ENCODE results near the gene FAM120B. TPM values are rescaled to one million over a fixed set of nuclear protein-coding genes. Genes with fewer than 3 reads are reported as not detected.

FAM120B gene
- polyA plus RNA-seq, 3 donors, result 6.6 to 11.1 (median 10.1) TPM

- 80 to 94% (median 81%) methylated on average over 59 to 70 of the region's 70 CpGs for WGBS, 3 donors
- no peak overlapping the region for H3K27ac ChIP-seq (ENCODE audit: low read depth, low read length)
Observed at GRCh38 chr6:170420791-170421776, 114.5 kb downstream of the FAM120B start.

- WGBS, 3 donors, result 74 to 82% (median 78%) methylated on average over 10 of the region's 10 CpGs
- no peak overlapping the region for H3K27ac ChIP-seq (ENCODE audit: low read depth, low read length)
Observed at GRCh38 chr6:170421921-170422320, 115.4 kb downstream of the FAM120B start.

- WGBS, 3 donors, result 43 to 69% (median 51%) methylated on average over 29 of the region's 29 CpGs
Observed at GRCh38 chr6:170423030-170423429, 116.5 kb downstream of the FAM120B start.

DNA sequence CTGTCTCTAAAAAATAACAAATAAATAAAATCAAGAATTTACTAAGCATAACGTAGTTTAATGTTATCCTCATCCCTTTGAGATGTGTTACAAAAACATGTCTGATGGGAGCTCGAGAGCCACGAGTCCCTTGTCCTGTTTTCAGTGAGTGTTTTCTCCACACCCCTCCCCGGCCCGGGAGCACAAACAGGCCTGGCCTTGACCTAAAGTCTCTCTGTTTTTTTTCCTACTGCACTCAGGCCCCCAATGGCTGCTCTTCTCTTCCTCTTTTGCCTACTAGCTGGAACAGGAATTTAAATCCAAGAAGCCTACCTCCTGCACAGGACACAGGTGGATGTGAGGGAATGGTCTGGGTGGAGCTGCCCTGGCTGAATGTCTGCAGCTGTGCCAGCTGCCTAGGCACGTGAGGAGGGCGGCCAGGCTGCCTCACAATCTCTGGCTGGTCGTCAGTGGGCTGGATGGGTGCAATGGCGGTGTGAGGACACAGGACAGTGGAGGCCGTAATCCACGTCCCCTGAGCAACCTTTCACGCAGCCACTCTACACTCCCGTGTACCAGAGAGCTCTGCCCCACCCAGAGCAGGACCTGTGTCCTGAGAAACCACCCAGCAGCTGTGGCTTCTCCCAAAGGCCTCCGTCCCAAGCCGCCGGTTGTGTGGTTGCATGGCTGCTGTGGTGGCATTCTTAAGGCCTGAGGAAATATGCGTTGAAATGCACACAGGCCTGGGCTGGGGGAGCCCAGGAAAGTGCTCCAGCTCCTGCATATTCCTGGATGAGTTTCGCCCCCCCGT lies 117.5 kb downstream of the FAM120B start:
- 71 to 88% (median 79%) methylated on average over 19 of the region's 19 CpGs for whole genome bisulfite sequencing, 3 donors
- no peak overlapping the region for H3K27ac ChIP-seq (ENCODE audit: low read depth, low read length)

More at GRCh38 chr6:170423030-170423429, 116.5 kb downstream of the FAM120B start:
- H3K27ac ChIP-seq (ENCODE audit: low read depth, low read length), result no peak overlapping the region

GRCh38 chr6:170424604-170425126 lies 118.1 kb downstream of the FAM120B start:
- H3K27ac ChIP-seq (ENCODE audit: low read depth, low read length), result no peak overlapping the region

GRCh38 chr6:170429450-170429849 lies 122.9 kb downstream of the FAM120B start:
- WGBS, 3 donors, result 44 to 59% (median 57%) methylated on average over 7 of the region's 7 CpGs
- H3K27ac ChIP-seq (ENCODE audit: low read depth, low read length), result no peak overlapping the region

More at GRCh38 chr6:170424604-170425126, 118.1 kb downstream of the FAM120B start:
- WGBS, 3 donors, result 80 to 89% (median 89%) methylated on average over 7 of the region's 7 CpGs

GRCh38 chr6:170433163-170434116 lies 126.9 kb downstream of the FAM120B start:
- 75 to 87% (median 84%) methylated on average over 17 of the region's 17 CpGs for WGBS, 3 donors

DNA sequence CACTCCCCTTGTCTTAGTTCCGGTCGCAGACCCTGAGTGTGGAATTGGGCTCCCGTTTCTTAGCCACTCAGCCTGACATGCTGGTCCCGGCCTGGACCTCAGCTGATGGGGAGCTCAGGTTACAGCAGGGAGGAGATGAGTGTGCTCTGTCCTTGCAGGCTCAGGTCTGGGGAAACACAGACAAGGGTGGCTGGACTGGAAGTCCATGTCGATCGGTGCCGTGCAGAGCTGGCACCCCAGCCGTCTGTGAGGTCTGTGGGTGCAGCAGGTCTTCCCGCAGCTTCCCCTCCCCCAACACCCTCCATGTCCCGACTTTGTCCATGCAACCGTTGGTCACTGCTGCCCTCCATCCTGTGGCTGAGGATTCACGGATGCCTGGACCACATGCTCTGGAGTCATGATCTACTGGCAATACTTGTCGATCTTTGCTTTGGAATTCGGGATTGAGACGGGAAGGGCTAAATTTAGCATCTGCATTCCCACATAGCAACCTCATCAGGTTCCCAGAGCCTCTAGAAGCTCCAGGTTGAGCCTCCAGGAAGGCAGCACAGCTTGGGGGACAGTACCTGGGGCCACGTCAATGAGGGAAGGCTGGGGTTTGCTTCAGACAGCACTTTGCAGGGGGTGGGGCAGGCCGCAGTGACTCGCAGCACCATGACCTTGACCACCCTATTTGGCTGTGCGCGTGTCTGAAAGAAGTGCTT lies 127.7 kb downstream of the FAM120B start:
- H3K27ac ChIP-seq (ENCODE audit: low read depth, low read length), result no peak overlapping the region
- 73 to 79% (median 75%) methylated on average over 18 to 20 of the region's 20 CpGs for WGBS, 3 donors

More at GRCh38 chr6:170433163-170434116, 126.9 kb downstream of the FAM120B start:
- no peak overlapping the region for H3K27ac ChIP-seq (ENCODE audit: low read depth, low read length)

GRCh38 chr6:170434821-170435155 lies 128.2 kb downstream of the FAM120B start:
- no peak overlapping the region for H3K27ac ChIP-seq (ENCODE audit: low read depth, low read length)
- 79 to 88% (median 86%) methylated on average over 17 of the region's 17 CpGs for WGBS, 3 donors

- WGBS, 3 donors, result 45 to 95% (median 85%) methylated on average over 1 of the region's 1 CpG
- no peak overlapping the region for H3K27ac ChIP-seq (ENCODE audit: low read depth, low read length)
Observed at GRCh38 chr6:170435766-170436165, 129.2 kb downstream of the FAM120B start.

DNA sequence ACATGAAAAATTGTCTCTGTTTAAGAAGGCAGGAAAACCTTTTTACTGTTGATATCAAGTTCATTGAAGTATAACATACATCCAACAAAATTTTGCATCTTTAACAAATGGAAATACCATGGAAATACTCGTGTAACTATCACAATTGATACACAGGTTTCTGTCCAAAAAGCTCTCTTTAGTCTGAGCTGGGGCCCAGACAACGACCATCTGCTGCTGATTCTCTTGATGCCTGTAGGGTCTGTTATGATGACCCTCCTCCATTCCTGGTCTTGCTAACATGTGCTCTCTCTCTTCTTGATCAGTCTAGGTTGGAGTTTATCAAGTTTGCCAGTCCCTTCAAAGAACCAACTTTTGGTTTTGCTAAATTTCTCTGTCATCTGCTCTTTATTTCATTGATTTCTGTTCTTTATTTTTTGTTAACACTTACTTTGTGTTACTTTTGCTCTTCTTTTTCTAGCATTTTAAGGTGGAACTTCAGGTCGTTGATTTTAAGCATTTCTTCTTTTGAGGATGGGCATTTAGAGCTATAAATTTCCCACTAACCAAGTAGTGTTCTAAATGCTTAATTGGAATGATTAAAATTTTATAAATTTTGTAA lies 129.8 kb downstream of the FAM120B start:
- H3K27ac ChIP-seq (ENCODE audit: low read depth, low read length), result no peak overlapping the region
- 85 to 89% (median 88%) methylated on average over 3 of the region's 3 CpGs for whole genome bisulfite sequencing, 3 donors

DNA sequence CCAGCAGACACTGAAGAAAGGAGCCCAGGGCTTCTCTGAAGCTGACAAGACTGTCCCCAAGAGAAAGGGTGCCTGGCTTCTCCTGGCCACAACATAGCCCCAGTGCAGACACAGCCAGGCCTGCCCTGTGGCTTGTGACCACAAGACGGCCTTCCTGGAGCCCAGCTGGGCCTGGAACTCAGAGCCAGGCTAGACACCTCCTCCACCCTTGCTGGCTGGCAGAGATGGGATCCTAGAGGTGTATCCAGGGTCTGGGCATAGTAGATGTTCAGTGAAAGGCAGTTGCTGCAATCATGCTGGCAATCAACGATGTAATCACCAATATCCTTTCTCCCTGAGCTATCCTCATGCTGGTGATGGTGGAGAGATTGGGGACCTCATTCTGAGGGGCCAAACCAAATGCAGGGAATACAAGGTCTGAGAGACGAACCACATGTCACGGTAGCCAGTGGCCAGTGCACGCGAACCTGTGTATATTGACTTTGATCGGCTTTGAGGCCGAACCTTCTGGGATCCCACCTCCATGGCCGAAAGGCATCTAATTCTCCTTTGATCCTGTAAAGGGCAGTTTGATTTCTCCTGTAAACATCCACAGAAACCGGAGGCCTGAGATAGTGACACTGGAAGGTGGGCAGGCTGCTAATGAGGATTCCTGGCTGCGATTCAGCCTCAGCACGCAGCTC lies 131.3 kb downstream of the FAM120B start:
- 49 to 66% (median 63%) methylated on average over 12 of the region's 12 CpGs for WGBS, 3 donors

DNA sequence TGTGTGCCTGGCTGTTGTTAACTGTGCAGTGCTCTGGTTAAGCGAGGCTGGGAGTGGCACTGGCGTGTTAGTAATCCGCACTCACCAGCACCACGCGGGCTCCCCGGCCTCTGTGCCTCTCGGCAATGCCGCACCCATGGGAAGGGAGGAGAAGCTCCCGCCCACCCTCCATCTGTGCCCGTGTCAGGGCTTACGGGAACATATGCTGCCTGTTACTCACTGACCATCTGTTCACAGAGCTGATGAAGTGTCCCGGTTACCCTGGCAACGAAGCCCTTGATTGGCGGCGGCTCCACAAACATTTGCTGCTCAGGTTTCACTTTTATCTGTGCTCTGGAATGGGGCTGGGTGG lies 131.8 kb downstream of the FAM120B start:
- WGBS, 3 donors, result 4% methylated on average over 15 of the region's 15 CpGs
- no peak overlapping the region for H3K27ac ChIP-seq (ENCODE audit: low read depth, low read length)

More for the DNA sequence above, 131.3 kb downstream of the FAM120B start:
- no peak overlapping the region for H3K27ac ChIP-seq (ENCODE audit: low read depth, low read length)

DNA sequence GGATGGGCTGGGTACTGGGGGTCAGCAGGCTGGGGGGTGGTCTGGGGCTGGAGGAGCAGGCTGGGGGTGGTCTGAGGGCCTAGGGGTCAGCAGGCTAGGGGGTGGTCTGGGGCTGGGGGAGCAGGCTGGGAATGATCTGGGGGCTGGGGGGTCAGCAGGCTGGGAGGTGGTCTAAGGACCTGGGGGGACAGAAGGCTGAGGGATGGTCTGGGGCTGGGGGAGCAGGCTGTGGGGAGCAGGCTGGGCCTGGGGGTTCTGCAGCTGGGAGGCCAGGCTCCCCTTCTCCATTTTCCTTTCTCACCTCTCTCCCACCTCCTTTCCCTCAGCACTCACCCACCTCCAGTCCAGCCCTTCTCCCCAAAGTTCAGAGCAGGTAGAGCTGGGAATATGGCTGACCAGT lies 132.3 kb downstream of the FAM120B start:
- no peak overlapping the region for H3K27ac ChIP-seq (ENCODE audit: low read depth, low read length)

GRCh38 chr6:170439366-170440361 lies 133.1 kb downstream of the FAM120B start:
- 84 to 90% (median 84%) methylated on average over 21 of the region's 21 CpGs for WGBS, 3 donors
- no peak overlapping the region for H3K27ac ChIP-seq (ENCODE audit: low read depth, low read length)

Measured in adipose tissue (tissue), 3 donors.